Cardiac muscle cell (in vitro differentiated cells and primary cell): ENCODE measurements around the gene NPR3. TPM values are rescaled to one million over a fixed set of nuclear protein-coding genes. Genes with fewer than 3 reads are reported as not detected.

Experiments used
- DNase-seq, 2 donors: peaks; one replicate each; pipeline versions ENCODE4 v3.0.0 to v3.0.0-alpha.2; 2010 to 2017; ENCODE audit warnings: low read depth in 1 of 2, low spot score in 1 of 2
- H3K27ac ChIP-seq: fragments of 200-600 bp; sonication (generic); 2 replicates; pipeline ENCODE4 v1.5.1; 2016
- H3K27me3 ChIP-seq: fragments of 200-600 bp; sonication (generic); 2 replicates; pipeline ENCODE4 v1.6.0; 2016; ENCODE audit warnings: control low read depth
- H3K36me3 ChIP-seq: fragments of 200-600 bp; sonication (generic); 2 replicates; pipeline ENCODE4 v1.5.1; 2016; ENCODE audit warnings: control low read depth
- H3K4me1 ChIP-seq: fragments of 200-600 bp; sonication (generic); 2 replicates; pipeline ENCODE4 v1.8.1; 2017; ENCODE audit warnings: low read depth, mild to moderate bottlenecking, mixed run types
- H3K4me3 ChIP-seq: fragments of 200-600 bp; sonication (generic); 2 replicates; pipeline ENCODE4 v1.5.1; 2016; ENCODE audit warnings: mild to moderate bottlenecking
- H3K9me3 ChIP-seq: fragments of 200-600 bp; sonication (generic); 2 replicates; pipeline ENCODE4 v1.5.1; 2017; ENCODE audit warnings: low read depth, mild to moderate bottlenecking, control low read depth
- CTCF ChIP-seq: IDR thresholded peaks from 2 replicates; pipeline ENCODE4 v1.5.1; 2012; ENCODE audit warnings: low read depth, mild to moderate bottlenecking, low read length
- polyA plus RNA-seq: library from polyadenylated mRNA; unstranded; fragments of >200 nt; fragmentation: Nextera tagmentation; extraction: Ambion mirVana; gene quantifications from 2 replicates; pipeline ENCODE4 v1.2.1, GENCODE V29; 2016
- total RNA-seq: library from RNA; depleted of rRNA; stranded (reverse); fragments of >200 nt; gene quantifications from 2 replicates; pipeline ENCODE4 v1.2.3, GENCODE V29; 2016

NPR3 gene
- total and polyA plus RNA-seq, 2 experiments from 2014 or later = 0.23 to 2.7 TPM

- DNase-seq = no peak
- H3K27me3 ChIP-seq = peaks cover 30% of the 10 kb centered on the region
- H3K4me1 ChIP-seq = no peaks in the 10 kb centered on the region
- no peaks in the 10 kb centered on the region for H3K9me3 ChIP-seq
- H3K27ac ChIP-seq = no peak overlapping the region
- no peak for TF ChIP-seq CTCF
- H3K36me3 ChIP-seq = no peaks in the 10 kb centered on the region
- H3K4me3 ChIP-seq = no peak overlapping the region
Measured at GRCh38 chr5:32765266-32765665, 54.1 kb downstream of the NPR3 start.

GRCh38 chr5:32767948-32768467 lies 56.9 kb downstream of the NPR3 start:
- H3K36me3 ChIP-seq = no peaks in the 10 kb centered on the region
- peak in 1 of 2 donors; percentile 74 for DNase-seq
- TF ChIP-seq CTCF = no peak
- peaks cover 40% of the 10 kb centered on the region for H3K27me3 ChIP-seq
- no peaks in the 10 kb centered on the region for H3K4me1 ChIP-seq
- no peak overlapping the region for H3K4me3 ChIP-seq
- H3K9me3 ChIP-seq = no peaks in the 10 kb centered on the region
- H3K27ac ChIP-seq = no peak overlapping the region

- H3K27me3 ChIP-seq = peaks cover 55% of the 10 kb centered on the region
- H3K4me1 ChIP-seq = no peaks in the 10 kb centered on the region
- no peak overlapping the region for H3K4me3 ChIP-seq
- TF ChIP-seq CTCF = no peak
- no peaks in the 10 kb centered on the region for H3K36me3 ChIP-seq
- DNase-seq = no peak
- H3K27ac ChIP-seq = no peak overlapping the region
- no peaks in the 10 kb centered on the region for H3K9me3 ChIP-seq
Measured at GRCh38 chr5:32769711-32770110, 58.6 kb downstream of the NPR3 start.

- no peaks in the 10 kb centered on the region for H3K4me1 ChIP-seq
- H3K36me3 ChIP-seq = no peaks in the 10 kb centered on the region
- no peak for DNase-seq
Measured at GRCh38 chr5:32770444-32770843, 59.3 kb downstream of the NPR3 start.

GRCh38 chr5:32771037-32771436 lies 59.9 kb downstream of the NPR3 start:
- Histone ChIP-seq H3K4me3 (no peak overlapping the region), H3K36me3 (no peaks in the 10 kb centered on the region)
- no peak for TF ChIP-seq CTCF

More at GRCh38 chr5:32770444-32770843, 59.3 kb downstream of the NPR3 start:
- TF ChIP-seq CTCF = no peak
- Histone ChIP-seq H3K4me3 (no peak overlapping the region), H3K9me3 (no peaks in the 10 kb centered on the region), H3K27ac (no peak overlapping the region), H3K27me3 (peaks cover 58% of the 10 kb centered on the region)

More at GRCh38 chr5:32771037-32771436, 59.9 kb downstream of the NPR3 start:
- no peak for DNase-seq
- Histone ChIP-seq H3K27me3 (peaks cover 61% of the 10 kb centered on the region), H3K27ac (no peak overlapping the region), H3K4me1 (no peaks in the 10 kb centered on the region), H3K9me3 (no peaks in the 10 kb centered on the region)
